HG03025 (cell line): Measurements from ENCODE around the gene TRIM27.
"Not testable (repeated sequence)": the region's sequence is repeated elsewhere in the genome, so short reads cannot be mapped to it uniquely, and the experiment has no call there.

Experiments used
- ATAC-seq: cut with Tn5 transposase; IDR thresholded peaks from one replicate; pipeline ENCODE4 v1.9.1; 2021; ENCODE audit warnings: mild to moderate bottlenecking, moderate library complexity; ENCODE audit not compliant: unreplicated experiment, low FRiP score

TRIM27 gene

GRCh38 chr6:28943557-28944411 is 20.0 kb upstream of the TRIM27 start:
- ATAC-seq, result no peak

- ATAC-seq, result no peak
Observed at GRCh38 chr6:28943223-28943556, 19.4 kb upstream of the TRIM27 start.

- ATAC-seq, result no peak
Observed at GRCh38 chr6:28941684-28942448, 18.1 kb upstream of the TRIM27 start.

GRCh38 chr6:28940858-28941683 is 17.3 kb upstream of the TRIM27 start:
- ATAC-seq, result peak; percentile 45

- ATAC-seq, result peak; percentile 9
Observed at GRCh38 chr6:28940294-28940857, 16.6 kb upstream of the TRIM27 start.

- no peak for ATAC-seq
Observed at GRCh38 chr6:28933069-28933468, 9.3 kb upstream of the TRIM27 start.

- ATAC-seq, result no peak
Observed at GRCh38 chr6:28929887-28930620, 6.3 kb upstream of the TRIM27 start.

- not testable (repeated sequence) for ATAC-seq
Observed at GRCh38 chr6:28929339-28929738, 5.6 kb upstream of the TRIM27 start.

GRCh38 chr6:28927846-28928245 is 4.1 kb upstream of the TRIM27 start:
- ATAC-seq, result no peak

- ATAC-seq, result peak; percentile 27
Observed at GRCh38 chr6:28922821-28923317, 916 bp downstream of the TRIM27 start.

GRCh38 chr6:28922004-28922820 is 1.6 kb downstream of the TRIM27 start:
- no peak for ATAC-seq

GRCh38 chr6:28920281-28920680 is 3.5 kb downstream of the TRIM27 start:
- ATAC-seq, result no peak

GRCh38 chr6:28914941-28915340 is 8.8 kb downstream of the TRIM27 start:
- ATAC-seq, result no peak

- ATAC-seq, result no peak
Observed at GRCh38 chr6:28910901-28911690, 12.7 kb downstream of the TRIM27 start.

- no peak for ATAC-seq
Observed at GRCh38 chr6:28907394-28907793, 16.4 kb downstream of the TRIM27 start.

GRCh38 chr6:28906669-28907068 is 17.1 kb downstream of the TRIM27 start:
- ATAC-seq, result no peak

- no peak for ATAC-seq
Observed at GRCh38 chr6:28903686-28904085, 20.1 kb downstream of the TRIM27 start.

GRCh38 chr6:28901831-28902230 is 22.0 kb downstream of the TRIM27 start:
- no peak for ATAC-seq
